RWPE2 (cell line): ENCODE data around the gene ADAMTS8.

Experiments used
- ATAC-seq: fragments of 200-7000 bp; cut with Tn5 transposase; 3 replicates; pipeline ENCODE4 v1.9.1; 2021; ENCODE audit warnings: low read depth
- DNase-seq: peaks from one replicate; pipeline ENCODE4 v3.0.0-alpha.2; 2020; ENCODE audit warnings: low spot score
- H3K27ac ChIP-seq: fragments of 450-650 bp; 2 replicates; pipeline ENCODE4 v1.5.1; 2017; ENCODE audit warnings: mild to moderate bottlenecking; ENCODE audit not compliant: poor library complexity, severe bottlenecking
- H3K27me3 ChIP-seq: fragments of 250-450 bp; sonication (Bioruptor Pico); 2 replicates; pipeline ENCODE4 v1.5.1; 2021; ENCODE audit warnings: mild to moderate bottlenecking, moderate library complexity; ENCODE audit not compliant: insufficient read depth, poor library complexity, severe bottlenecking
- H3K36me3 ChIP-seq: fragments of 250-450 bp; sonication (Bioruptor Pico); 2 replicates; pipeline ENCODE4 v1.5.1; 2020; ENCODE audit warnings: low read depth, mild to moderate bottlenecking, moderate library complexity
- H3K4me1 ChIP-seq: fragments of 250-450 bp; sonication (Bioruptor Pico); 2 replicates; pipeline ENCODE4 v1.5.1; 2021; ENCODE audit warnings: mild to moderate bottlenecking, moderate library complexity; ENCODE audit not compliant: insufficient read depth, poor library complexity, severe bottlenecking
- H3K4me3 ChIP-seq: fragments of 250-450 bp; sonication (Bioruptor Pico); 2 replicates; pipeline ENCODE4 v1.5.1; 2021; ENCODE audit warnings: mild to moderate bottlenecking, moderate library complexity; ENCODE audit not compliant: severe bottlenecking
- H3K9me3 ChIP-seq: fragments of 250-450 bp; sonication (Bioruptor Pico); 2 replicates; pipeline ENCODE4 v1.5.1; 2021; ENCODE audit warnings: mild to moderate bottlenecking, moderate library complexity; ENCODE audit not compliant: severe bottlenecking
- TF ChIP-seq, protein P1 (sequence below): fragments of 450-650 bp; IDR thresholded peaks from one replicate; pipeline ENCODE4 v1.5.1; 2017; ENCODE audit warnings: mild to moderate bottlenecking, moderate library complexity; ENCODE audit not compliant: poor library complexity, severe bottlenecking

ADAMTS8 gene

DNA sequence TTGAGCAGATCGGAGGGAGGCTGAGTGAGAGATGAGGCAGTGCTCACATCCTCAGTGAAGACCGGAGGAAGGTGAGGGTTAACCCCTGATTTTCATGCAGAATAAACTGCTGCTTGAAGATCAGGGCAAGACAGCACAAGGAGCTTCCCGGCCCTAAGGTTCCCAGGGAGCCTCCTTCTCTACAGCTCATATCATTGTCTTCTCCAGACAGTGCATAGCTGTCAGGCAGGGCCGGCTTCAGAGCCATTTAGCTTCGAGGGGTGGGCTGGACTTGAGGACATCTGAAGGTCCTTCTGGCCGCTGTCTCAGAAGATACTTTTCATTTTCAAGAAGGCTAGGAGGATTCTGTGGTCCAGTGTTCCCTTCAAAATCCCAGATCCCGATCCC, 7.2 kb downstream of the ADAMTS8 start:
- H3K27ac ChIP-seq, result no peak overlapping the region
- no peaks in the 10 kb centered on the region for H3K4me1 ChIP-seq

DNA sequence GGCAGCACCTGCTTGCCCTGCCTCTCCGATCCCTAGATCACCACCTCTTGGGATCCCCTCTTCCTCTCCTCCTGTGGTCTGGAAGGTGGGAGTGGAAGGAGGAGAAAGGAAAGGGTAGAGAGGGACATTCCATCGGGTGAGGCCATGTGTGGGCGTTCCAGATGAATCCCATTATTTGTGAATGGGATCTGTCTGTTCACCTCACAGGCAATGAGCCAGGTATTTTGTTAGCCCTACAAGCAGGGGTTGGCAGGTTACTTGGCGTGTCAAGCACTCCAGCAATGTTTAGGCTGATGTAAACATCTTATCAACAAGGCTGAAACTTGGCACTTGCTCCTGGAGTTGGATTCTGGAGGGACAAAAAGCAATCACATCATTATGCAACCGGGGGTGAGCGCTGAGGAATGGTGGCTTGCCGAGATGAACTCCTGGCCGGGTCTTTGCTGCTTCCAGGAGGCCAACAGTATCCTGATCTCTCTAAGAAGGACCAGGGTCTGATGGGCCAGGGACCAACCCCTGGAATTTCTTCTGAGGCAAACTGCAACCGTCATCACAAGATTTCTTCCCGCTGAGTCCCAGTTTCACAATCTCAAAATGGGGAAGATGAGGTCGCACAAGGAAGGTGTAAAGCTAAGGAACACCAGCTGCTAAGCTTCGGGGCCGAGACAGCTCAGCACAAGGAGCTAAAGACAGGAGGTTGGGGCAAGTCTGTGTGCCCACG, 7.8 kb downstream of the ADAMTS8 start:
- Histone ChIP-seq H3K4me3 (no peak overlapping the region), H3K36me3 (no peaks in the 10 kb centered on the region), H3K4me1 (no peaks in the 10 kb centered on the region), H3K27me3 (peaks cover 22% of the 10 kb centered on the region), H3K27ac (no peak overlapping the region), H3K9me3 (no peaks in the 10 kb centered on the region)
- DNase-seq (no peak), ATAC-seq (no peak)
- TF ChIP-seq, protein P1, sequence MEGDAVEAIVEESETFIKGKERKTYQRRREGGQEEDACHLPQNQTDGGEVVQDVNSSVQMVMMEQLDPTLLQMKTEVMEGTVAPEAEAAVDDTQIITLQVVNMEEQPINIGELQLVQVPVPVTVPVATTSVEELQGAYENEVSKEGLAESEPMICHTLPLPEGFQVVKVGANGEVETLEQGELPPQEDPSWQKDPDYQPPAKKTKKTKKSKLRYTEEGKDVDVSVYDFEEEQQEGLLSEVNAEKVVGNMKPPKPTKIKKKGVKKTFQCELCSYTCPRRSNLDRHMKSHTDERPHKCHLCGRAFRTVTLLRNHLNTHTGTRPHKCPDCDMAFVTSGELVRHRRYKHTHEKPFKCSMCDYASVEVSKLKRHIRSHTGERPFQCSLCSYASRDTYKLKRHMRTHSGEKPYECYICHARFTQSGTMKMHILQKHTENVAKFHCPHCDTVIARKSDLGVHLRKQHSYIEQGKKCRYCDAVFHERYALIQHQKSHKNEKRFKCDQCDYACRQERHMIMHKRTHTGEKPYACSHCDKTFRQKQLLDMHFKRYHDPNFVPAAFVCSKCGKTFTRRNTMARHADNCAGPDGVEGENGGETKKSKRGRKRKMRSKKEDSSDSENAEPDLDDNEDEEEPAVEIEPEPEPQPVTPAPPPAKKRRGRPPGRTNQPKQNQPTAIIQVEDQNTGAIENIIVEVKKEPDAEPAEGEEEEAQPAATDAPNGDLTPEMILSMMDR, result no peak

More for the DNA sequence above, 7.2 kb downstream of the ADAMTS8 start:
- Histone ChIP-seq H3K9me3 (no peaks in the 10 kb centered on the region), H3K27me3 (peaks cover 28% of the 10 kb centered on the region), H3K36me3 (no peaks in the 10 kb centered on the region), H3K4me3 (no peak overlapping the region)
- DNase-seq, result no peak
- ATAC-seq, result no peak
- TF ChIP-seq, protein P1, result no peak

DNA sequence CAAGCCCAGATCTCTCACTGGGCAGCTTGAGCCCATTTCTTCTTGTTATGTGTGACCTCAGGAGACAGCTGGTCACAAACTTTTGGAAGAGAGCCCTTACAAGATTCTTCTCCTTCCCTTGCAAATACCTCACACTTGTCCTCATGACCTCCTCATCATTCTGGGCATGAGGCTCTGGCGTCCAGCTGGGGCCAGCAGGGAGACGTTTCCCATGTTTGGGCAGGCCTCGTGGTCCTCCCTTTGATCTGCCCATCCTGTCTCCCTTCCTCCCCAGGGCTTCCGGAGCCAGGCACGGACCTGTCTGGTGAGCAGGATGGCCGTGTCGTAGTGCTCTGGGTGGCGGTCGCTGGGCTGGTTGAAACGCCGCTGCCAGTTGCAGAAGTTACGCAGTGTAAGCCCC, 9.7 kb downstream of the ADAMTS8 start:
- Histone ChIP-seq H3K4me1 (peaks cover 1% of the 10 kb centered on the region), H3K27ac (no peak overlapping the region), H3K36me3 (no peaks in the 10 kb centered on the region), H3K4me3 (no peak overlapping the region), H3K9me3 (no peaks in the 10 kb centered on the region), H3K27me3 (peaks cover 3% of the 10 kb centered on the region)
- TF ChIP-seq, protein P1, result no peak
- DNase-seq, result no peak
- no peak for ATAC-seq

DNA sequence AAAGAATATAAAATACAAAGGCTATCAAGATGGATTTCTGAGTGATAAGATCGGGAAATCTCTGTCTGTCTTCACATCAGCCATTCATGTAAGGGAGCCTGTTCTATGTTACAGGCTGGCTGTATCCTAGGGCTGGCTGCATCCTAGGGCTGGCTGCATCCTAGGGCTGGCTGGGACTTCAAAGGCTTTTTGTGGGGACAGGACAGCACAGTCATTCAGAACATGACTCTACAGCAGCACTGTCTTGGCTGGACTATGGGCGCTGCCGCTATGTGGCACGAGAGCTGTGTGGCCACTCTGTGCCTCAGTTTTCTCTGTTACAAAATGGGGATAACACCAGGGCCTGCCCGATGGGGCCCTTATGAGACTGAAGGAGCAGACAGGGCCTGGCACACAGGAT, 10.2 kb downstream of the ADAMTS8 start:
- no peak for DNase-seq
- Histone ChIP-seq H3K27me3 (no peaks in the 10 kb centered on the region), H3K27ac (no peak overlapping the region), H3K4me1 (peaks cover 4% of the 10 kb centered on the region), H3K9me3 (no peaks in the 10 kb centered on the region), H3K4me3 (no peak overlapping the region), H3K36me3 (no peaks in the 10 kb centered on the region)
- ATAC-seq, result no peak
- TF ChIP-seq, protein P1, result no peak

DNA sequence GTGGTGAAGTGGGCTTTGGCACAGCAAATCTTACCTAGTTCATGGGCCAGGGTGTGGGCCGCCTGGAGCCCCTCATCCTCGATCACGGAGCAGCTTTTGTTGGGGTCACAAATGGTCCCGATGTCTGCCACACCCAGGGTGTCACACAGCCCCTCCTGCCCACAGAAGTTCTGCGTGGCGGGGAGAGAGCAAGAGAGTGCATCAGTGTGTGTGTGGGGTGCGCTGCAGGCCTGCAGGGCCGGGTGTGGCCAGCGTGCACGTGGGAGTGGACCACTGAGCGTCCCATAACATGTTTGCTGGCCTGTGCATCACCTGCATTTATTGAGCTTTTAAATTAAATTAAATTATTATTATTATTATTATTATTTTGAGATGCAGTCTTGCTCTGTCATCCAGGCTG, 11.5 kb downstream of the ADAMTS8 start:
- TF ChIP-seq, protein P1, result no peak
- Histone ChIP-seq H3K36me3 (no peaks in the 10 kb centered on the region), H3K4me1 (peaks cover 7% of the 10 kb centered on the region), H3K4me3 (no peak overlapping the region), H3K27ac (no peak overlapping the region), H3K27me3 (no peaks in the 10 kb centered on the region), H3K9me3 (no peaks in the 10 kb centered on the region)
- ATAC-seq (no peak), DNase-seq (no peak)
